K562 (cell line): ENCODE results near the gene CMAS.

Experiments used
- CTCF ChIP-seq, 3 experiments: IDR thresholded peaks in 2 of 3; conservative IDR thresholded peaks in 1 of 3; 2 replicates each; pipeline ENCODE4 v1.5.1; 2011 to 2012; ENCODE audit warnings: low read length in 3 of 3, mild to moderate bottlenecking in 3 of 3, control low read depth in 2 of 3, improper control_type of control experiment in 1 of 3, inconsistent platforms in 1 of 3, low read depth in 1 of 3, mixed read lengths in 1 of 3, moderate library complexity in 1 of 3; ENCODE audit not compliant: insufficient read depth in 2 of 3
- POLR2AphosphoS5 ChIP-seq: IDR thresholded peaks from 2 replicates; pipeline ENCODE4 v1.6.1; 2011; ENCODE audit warnings: mild to moderate bottlenecking, low read depth, low read length, moderate library complexity; ENCODE audit not compliant: control insufficient read depth, insufficient read depth

GRCh38 chr12:22100958-22101748 is 55.1 kb downstream of the CMAS start:
- TF ChIP-seq POLR2AphosphoS5 = no peak
- TF ChIP-seq CTCF (IDR thresholded peaks at IDR 0.05 in 2 of 3, conservative IDR thresholded peaks at IDR 0.05 in 1 of 3; ENCODE audit: insufficient read depth in 2 of 3, low read depth in 1 of 3, low read length in 3 of 3) = peak; percentile 33 to 48 (median 43); a peak in 5 of 6 replicates
